HL-60 (cell line): ENCODE measurements around the gene UBAP2.

Experiments
- GABPA ChIP-seq: IDR thresholded peaks from 2 replicates; pipeline ENCODE4 v1.6.1; 2012; ENCODE audit warnings: low read depth
- POLR2AphosphoS5 ChIP-seq: IDR thresholded peaks from 2 replicates; pipeline ENCODE4 v1.6.1; 2012; ENCODE audit warnings: low read depth
- SPI1 ChIP-seq: IDR thresholded peaks from 2 replicates; pipeline ENCODE4 v1.6.1; 2012; ENCODE audit warnings: low read depth, mild to moderate bottlenecking, borderline replicate concordance
- TF ChIP-seq, protein P1 (sequence below): IDR thresholded peaks from one replicate; pipeline ENCODE4 v1.5.1; 2011; ENCODE audit warnings: low read length, control low read depth, inconsistent platforms; ENCODE audit not compliant: insufficient read depth
- TF ChIP-seq, protein P2 (sequence below): IDR thresholded peaks from 2 replicates; pipeline ENCODE4 v1.6.1; 2012; ENCODE audit warnings: low read depth; ENCODE audit not compliant: insufficient replicate concordance

- TF ChIP-seq, protein P1, sequence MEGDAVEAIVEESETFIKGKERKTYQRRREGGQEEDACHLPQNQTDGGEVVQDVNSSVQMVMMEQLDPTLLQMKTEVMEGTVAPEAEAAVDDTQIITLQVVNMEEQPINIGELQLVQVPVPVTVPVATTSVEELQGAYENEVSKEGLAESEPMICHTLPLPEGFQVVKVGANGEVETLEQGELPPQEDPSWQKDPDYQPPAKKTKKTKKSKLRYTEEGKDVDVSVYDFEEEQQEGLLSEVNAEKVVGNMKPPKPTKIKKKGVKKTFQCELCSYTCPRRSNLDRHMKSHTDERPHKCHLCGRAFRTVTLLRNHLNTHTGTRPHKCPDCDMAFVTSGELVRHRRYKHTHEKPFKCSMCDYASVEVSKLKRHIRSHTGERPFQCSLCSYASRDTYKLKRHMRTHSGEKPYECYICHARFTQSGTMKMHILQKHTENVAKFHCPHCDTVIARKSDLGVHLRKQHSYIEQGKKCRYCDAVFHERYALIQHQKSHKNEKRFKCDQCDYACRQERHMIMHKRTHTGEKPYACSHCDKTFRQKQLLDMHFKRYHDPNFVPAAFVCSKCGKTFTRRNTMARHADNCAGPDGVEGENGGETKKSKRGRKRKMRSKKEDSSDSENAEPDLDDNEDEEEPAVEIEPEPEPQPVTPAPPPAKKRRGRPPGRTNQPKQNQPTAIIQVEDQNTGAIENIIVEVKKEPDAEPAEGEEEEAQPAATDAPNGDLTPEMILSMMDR: no peak
- TF ChIP-seq POLR2AphosphoS5 (no peak), GABPA (no peak), SPI1 (no peak)
- TF ChIP-seq, protein P2, sequence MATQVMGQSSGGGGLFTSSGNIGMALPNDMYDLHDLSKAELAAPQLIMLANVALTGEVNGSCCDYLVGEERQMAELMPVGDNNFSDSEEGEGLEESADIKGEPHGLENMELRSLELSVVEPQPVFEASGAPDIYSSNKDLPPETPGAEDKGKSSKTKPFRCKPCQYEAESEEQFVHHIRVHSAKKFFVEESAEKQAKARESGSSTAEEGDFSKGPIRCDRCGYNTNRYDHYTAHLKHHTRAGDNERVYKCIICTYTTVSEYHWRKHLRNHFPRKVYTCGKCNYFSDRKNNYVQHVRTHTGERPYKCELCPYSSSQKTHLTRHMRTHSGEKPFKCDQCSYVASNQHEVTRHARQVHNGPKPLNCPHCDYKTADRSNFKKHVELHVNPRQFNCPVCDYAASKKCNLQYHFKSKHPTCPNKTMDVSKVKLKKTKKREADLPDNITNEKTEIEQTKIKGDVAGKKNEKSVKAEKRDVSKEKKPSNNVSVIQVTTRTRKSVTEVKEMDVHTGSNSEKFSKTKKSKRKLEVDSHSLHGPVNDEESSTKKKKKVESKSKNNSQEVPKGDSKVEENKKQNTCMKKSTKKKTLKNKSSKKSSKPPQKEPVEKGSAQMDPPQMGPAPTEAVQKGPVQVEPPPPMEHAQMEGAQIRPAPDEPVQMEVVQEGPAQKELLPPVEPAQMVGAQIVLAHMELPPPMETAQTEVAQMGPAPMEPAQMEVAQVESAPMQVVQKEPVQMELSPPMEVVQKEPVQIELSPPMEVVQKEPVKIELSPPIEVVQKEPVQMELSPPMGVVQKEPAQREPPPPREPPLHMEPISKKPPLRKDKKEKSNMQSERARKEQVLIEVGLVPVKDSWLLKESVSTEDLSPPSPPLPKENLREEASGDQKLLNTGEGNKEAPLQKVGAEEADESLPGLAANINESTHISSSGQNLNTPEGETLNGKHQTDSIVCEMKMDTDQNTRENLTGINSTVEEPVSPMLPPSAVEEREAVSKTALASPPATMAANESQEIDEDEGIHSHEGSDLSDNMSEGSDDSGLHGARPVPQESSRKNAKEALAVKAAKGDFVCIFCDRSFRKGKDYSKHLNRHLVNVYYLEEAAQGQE: no peak
These were observed 89.0 kb downstream of the UBAP2 start for GRCh38 chr9:33959725-33960124.
